Measurements from ENCODE around the gene RALGAPA2.

DNA sequence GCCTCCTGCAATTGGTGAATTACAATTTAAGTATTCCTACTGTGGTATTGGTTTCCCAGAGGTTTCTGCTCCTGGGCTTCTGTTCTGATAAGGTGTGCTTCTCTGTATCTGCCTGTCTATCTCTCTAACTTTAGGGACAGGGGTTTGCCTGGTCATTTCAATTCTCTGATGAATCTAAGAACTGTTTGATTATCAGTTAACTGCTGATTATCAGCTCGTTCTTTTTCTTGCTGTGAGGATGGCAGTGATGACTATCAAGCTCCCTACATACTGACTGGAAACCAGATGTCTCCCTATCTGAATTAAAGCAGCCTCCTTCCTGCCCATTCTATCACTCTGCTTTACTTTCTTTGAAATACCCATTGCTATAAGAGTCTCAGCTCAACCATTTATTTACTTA is 224.1 kb downstream of the RALGAPA2 start:
- TF ChIP-seq EZH2 (IDR thresholded peaks at IDR 0.05; ENCODE audit: insufficient read depth, poor library complexity, severe bottlenecking) (no peak), EZH2phosphoT487 (IDR thresholded peaks at IDR 0.05; ENCODE audit: insufficient read depth, low read depth) (no peak)

All from GM23248 (cell line).